Dermis microvascular lymphatic vessel endothelial cell (primary cell): Measurements from ENCODE around the gene AMN. TPM values are rescaled to one million over a fixed set of nuclear protein-coding genes. Genes with fewer than 3 reads are reported as not detected.
"Not testable (repeated sequence)": the region's sequence is repeated elsewhere in the genome, so short reads cannot be mapped to it uniquely, and the experiment has no call there.

Experiments used
- DNase-seq, 2 donors: peaks; one replicate each; pipeline versions ENCODE4 v3.0.0 to v3.0.0-alpha.2; 2010; ENCODE audit warnings: low read depth in 2 of 2
- total RNA-seq: library from RNA; depleted of rRNA; stranded (reverse); fragments of >200 nt; gene quantifications from 2 replicates; pipeline ENCODE4 v1.2.1, GENCODE V29; 2014

The AMN gene
- 0.13 TPM in 2 replicates for total RNA-seq

DNA sequence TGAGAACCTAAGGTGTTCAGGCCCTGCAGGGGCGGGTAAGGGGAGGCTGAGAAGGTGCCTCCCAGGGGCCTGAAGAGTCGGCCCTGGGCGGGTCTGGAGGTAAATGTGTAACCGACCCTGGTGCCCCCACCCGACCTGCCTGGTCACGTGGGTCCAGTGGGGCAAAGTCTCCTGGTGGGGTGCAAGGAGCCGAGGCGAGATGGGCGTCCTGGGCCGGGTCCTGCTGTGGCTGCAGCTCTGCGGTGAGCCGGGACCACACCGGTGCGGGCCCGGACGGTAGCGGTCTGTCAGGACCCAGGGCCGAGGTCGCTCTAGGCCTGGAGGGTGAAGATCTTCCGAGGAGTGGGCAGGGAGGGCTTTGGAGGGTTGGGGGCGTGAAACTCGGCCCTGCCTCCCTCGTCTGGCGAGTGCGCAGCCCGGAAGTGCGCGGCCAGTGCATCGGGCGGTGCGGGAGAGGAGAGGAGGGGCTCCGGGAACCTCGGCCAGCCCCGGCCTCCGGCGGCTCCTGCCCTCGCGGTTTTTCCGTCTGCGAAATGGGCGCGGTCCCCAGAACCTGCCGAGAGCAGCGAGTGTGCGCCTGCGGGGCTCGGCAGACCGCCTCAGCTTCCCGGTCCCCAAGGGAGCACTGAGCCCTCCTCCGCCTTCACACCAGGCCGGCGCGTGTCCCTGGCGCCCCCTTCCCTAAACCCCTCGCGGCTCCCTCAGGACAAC is at the start of gene AMN:
Gene AMN (plus strand): TSS at position 174 of the 711 bp plus-strand sequence. CDS start 26 bp downstream, at position 200.
- DNase-seq: peak in 1 of 2 donors; percentile 14

GRCh38 chr14:102873131-102873530 is 49.3 kb upstream of the AMN start:
- DNase-seq: no peak

- no peak for DNase-seq
Measured at GRCh38 chr14:102873546-102874061, 48.9 kb upstream of the AMN start.

- DNase-seq: peak in 1 of 2 donors; percentile 54
Measured at GRCh38 chr14:102875652-102876051, 46.8 kb upstream of the AMN start.

DNA sequence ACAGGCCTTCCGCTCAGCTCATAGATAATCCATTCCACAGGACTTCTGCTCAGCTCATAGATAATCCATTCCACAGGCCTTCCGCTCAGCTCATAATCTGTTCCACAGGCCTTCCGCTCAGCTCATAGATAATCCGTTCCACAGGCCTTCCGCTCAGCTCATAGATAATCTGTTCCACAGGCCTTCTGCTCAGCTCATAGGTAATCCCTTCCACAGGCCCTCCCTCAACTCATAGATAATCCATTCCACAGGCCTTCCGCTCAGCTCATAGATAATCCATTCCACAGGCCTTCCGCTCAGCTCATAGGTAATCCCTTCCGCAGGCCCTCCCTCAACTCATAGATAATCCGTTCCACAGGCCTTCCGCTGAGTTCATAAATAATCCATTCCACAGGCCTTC is 45.0 kb upstream of the AMN start:
- DNase-seq: not testable (repeated sequence)

DNA sequence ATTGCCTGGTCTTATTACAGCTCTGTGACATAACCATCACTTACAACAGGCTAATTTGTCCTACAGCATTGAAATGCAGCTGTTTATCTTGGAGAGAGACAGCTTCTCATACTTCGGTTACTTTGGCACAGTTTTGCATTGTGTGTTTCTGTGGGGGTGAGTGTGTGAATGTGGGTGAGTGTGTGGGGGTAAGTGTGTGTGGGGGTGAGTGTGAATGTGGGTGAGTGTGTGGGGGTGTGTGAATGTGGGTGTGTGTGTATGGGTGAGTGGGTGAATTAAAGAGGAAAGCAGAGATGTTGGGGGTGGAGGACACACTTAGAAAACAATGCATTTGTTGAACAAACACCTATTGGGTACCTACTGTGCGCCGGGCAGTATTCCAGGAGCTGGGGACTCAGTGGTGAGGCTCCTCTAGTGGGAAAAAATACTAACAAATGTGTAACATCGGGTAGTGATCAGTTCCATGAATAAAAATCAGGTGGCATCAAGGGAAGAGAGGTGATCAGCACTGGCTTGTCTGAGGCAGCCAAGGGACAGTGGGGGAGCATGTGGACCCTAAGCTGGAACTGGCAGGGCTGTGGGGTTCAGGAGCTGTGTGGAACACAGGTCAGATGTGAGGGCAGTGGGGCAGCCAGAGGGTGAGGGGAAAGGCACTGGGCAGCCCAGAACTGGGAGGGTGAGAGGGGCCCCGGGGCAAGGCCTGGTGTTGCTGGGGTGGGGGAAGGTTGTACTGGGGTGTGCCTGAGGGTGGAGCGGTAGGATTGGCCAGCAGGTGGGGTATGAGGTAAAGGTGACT is 44.1 kb upstream of the AMN start:
- no peak for DNase-seq

GRCh38 chr14:102878970-102879460 is 43.4 kb upstream of the AMN start:
- DNase-seq: no peak

GRCh38 chr14:102882226-102882906 is 40.1 kb upstream of the AMN start:
- DNase-seq: no peak

DNA sequence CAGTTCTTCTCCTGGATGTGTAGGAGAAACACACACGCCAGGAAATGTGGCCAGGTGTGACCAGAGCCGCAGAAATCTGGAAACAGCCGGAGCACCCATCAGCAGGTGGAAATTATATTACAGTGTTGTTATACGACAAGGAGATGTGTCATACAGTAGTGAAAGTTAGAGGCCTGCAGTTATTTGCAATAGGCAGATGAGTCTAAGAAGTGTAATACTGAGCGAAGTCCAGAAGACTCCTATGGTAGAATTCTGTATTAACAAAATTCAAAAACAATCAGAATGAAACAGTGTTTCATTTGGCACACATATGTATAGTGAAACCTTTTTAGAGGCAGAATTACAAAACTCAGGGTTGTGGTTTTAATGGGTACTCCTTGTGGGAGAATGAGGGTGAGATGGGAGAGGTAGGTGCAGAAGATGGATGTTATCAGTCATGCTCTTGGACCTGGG is 39.3 kb upstream of the AMN start:
- DNase-seq: no peak

- no peak for DNase-seq
Measured at GRCh38 chr14:102883554-102883953, 38.9 kb upstream of the AMN start.

DNA sequence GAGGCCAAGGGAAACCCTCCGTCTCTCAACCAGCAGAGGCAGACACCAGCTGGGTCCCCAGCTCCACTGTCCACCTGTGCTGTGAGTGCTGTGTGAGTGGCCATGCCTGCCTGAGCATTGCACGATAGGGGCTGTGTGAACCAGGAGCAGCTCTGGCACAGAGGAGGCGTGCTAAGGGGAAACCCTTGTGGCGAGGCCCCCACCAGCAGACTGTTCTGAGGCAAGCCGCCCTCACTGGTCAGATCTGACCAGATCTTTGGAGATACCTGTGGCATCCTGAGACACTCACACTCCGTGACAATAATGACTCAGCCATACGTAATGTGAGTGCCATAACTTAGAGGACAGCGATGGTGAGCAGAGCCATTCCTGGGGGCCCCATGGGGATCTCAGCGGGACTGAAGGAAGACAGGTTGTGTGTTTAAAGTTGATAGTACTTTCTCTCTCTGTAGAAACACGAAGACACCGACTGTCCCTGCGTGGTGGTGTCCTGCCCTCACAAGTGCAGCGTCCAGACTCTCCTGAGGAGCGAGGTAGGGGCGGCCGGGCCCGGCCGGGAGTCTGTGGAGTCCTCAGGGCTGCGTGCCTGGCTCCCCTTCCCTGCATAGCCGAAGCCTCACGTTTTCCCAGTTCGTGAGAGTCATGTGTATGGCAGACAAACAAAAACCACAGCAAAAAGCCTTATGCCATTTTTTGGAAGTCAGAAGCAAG is 36.6 kb upstream of the AMN start:
- DNase-seq: no peak

DNA sequence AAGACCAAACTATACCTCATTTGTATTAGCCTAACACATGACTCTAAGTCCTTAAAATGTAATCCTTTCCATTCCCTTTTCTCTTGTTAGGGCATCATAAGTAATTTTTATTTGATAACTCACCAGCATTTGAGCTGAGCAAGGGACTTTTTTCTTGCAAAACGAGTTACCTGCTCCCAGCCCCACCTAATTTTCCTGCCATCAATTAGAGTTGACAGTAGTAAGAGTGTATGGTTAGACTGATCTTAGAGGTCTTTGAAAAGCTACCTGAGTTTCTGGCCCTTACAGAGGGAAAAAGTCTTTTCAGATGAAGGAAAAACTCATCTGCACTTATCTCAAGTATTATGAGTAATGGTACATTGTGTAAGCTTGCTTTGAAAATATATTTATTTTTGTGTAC is 33.7 kb upstream of the AMN start:
- no peak for DNase-seq

GRCh38 chr14:102889615-102890014 is 32.8 kb upstream of the AMN start:
- no peak for DNase-seq

DNA sequence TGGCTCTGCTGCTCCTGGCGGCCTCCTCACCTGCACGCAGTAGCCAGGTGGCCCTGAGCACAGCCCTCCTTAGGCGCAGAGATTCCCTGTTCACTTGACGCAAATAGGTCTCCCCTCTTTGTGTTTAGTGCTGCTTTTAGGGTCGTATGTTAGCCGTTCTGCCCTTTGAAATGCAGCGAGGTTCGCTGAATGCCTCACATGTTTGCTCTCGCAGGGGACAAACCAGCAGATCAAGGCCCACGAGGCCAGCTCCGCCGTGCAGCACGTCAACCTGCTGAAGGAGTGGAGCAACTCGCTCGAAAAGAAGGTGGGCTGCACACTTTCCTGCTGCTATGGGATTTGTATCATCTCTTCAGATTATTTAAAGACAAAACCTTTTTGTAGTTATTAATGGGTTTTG is 31.4 kb upstream of the AMN start:
- DNase-seq: no peak

DNA sequence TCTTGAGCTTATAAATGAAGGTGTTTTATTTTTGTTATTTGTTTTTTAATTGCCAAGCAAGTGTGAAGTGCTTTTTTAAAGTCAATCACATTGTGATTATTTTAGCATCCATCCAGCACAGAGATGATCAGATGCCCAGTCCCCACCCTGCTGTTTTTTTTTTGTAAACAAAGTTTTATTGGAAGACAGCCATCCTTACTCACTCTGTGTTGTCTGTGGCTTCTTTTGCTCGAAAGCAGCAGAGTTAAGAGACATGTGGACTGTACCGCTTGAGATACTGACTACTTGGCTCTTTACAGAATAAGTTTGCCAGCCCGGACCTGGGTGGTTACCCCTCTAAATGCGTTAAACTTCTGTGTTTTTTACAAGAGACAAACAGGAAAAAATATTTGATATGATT is 30.9 kb upstream of the AMN start:
- no peak for DNase-seq

GRCh38 chr14:102892651-102893050 is 29.8 kb upstream of the AMN start:
- DNase-seq: no peak

GRCh38 chr14:102893452-102893851 is 29.0 kb upstream of the AMN start:
- peak; percentile 38 to 59 for DNase-seq

DNA sequence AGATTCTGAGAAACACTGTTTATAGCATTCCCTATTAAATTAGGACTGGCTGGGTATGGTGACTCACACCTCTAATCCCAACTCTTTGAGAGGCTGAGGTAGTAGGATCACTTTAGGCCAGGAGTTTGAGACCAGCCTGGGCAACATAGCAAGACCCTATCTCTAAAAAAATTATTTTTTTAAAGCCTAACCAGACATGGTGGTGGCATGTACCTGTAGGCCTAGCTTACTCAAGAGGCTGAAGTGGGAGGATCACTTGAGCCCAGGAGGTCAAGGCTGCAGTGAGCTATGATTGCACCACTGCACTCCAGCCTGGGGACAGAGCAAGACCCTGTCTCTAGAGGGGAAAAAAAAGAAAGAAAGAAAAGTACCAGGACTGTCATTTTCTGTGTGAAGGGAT is 25.7 kb upstream of the AMN start:
- not testable (repeated sequence) for DNase-seq

- DNase-seq: no peak
Measured at GRCh38 chr14:102897299-102898027, 25.0 kb upstream of the AMN start.

DNA sequence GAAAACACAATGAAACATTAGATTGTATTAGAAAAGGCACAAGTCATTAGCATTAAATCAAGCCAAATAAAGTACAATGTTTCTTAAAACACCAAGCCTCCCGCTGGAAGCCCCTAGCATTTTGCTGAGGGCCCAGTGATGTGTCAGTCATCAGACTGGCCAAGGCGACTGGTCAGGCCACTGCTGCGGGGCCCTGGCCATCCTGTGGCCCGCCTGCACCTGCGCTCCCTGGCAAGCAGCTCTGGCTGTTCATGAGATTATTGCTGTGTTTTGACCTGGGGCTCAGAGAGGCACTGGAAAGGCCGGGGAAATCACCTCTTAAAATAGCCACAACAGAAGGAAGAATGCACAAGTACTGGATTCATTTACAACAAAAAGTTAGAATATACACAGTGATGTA is 24.2 kb upstream of the AMN start:
- no peak for DNase-seq
